Esophagus (tissue), 2 donors: ENCODE results near the gene ZNF419. TPM values are rescaled to one million over a fixed set of nuclear protein-coding genes. Genes with fewer than 3 reads are reported as not detected.
A peak's percentile ranks its signal among the peaks of the same experiment; 100 is the strongest.
"Not testable (repeated sequence)": the region's sequence is repeated elsewhere in the genome, so short reads cannot be mapped to it uniquely, and the experiment has no call there.

ENCODE experiments used
- H3K27ac ChIP-seq, 2 donors: one replicate each; pipeline ENCODE4 v1.5.1; 2013; ENCODE audit warnings: low read depth in 2 of 2, mild to moderate bottlenecking in 2 of 2, inconsistent platforms in 1 of 2, low read length in 1 of 2, moderate library complexity in 1 of 2
- H3K27me3 ChIP-seq, 2 donors: one replicate each; pipeline ENCODE4 v1.6.1; 2013; ENCODE audit warnings: low read length in 2 of 2, control low read depth in 1 of 2, mild to moderate bottlenecking in 1 of 2; ENCODE audit not compliant: insufficient read depth in 2 of 2, control insufficient read depth in 1 of 2
- H3K36me3 ChIP-seq, 2 donors: one replicate each; pipeline ENCODE4 v1.6.1; 2013; ENCODE audit warnings: low read length in 1 of 2; ENCODE audit not compliant: control insufficient read depth in 2 of 2, insufficient read depth in 2 of 2
- H3K4me1 ChIP-seq, 2 donors: one replicate each; pipeline ENCODE4 v1.6.1; 2013; ENCODE audit warnings: low read length in 1 of 2; ENCODE audit not compliant: control insufficient read depth in 2 of 2, insufficient read depth in 2 of 2
- H3K4me3 ChIP-seq, 2 donors: one replicate each; pipeline ENCODE4 v1.5.1; 2013; ENCODE audit warnings: low read length in 2 of 2, mild to moderate bottlenecking in 2 of 2, low read depth in 1 of 2, moderate library complexity in 1 of 2
- H3K9me3 ChIP-seq, 2 donors: one replicate each; pipeline ENCODE4 v1.6.1; 2013; ENCODE audit warnings: mild to moderate bottlenecking in 2 of 2, low read depth in 1 of 2, low read length in 1 of 2, moderate library complexity in 1 of 2; ENCODE audit not compliant: control insufficient read depth in 2 of 2, insufficient read depth in 1 of 2
- WGBS, 2 donors: extraction: QIAGEN DNeasy Blood & Tissue Kit; methylation state at CpG; one replicate each; pipeline ENCODE4 v1.1.7; 2013; 5-methylcytosine and 5-hydroxymethylcytosine counted together
- polyA plus RNA-seq, 2 donors: library from polyadenylated mRNA; stranded (reverse); fragments of 200-250 nt; gene quantifications; one replicate each; pipeline ENCODE4 v1.2.3, GENCODE V29; 2013
- donor health status: healthy with polysubstance abuse.
- donor health status: Bipolar disorder and iron deficiency.

Gene ZNF419
- polyA plus RNA-seq = 1 to 10 TPM; 2.9 to 3.6 TPM

DNA sequence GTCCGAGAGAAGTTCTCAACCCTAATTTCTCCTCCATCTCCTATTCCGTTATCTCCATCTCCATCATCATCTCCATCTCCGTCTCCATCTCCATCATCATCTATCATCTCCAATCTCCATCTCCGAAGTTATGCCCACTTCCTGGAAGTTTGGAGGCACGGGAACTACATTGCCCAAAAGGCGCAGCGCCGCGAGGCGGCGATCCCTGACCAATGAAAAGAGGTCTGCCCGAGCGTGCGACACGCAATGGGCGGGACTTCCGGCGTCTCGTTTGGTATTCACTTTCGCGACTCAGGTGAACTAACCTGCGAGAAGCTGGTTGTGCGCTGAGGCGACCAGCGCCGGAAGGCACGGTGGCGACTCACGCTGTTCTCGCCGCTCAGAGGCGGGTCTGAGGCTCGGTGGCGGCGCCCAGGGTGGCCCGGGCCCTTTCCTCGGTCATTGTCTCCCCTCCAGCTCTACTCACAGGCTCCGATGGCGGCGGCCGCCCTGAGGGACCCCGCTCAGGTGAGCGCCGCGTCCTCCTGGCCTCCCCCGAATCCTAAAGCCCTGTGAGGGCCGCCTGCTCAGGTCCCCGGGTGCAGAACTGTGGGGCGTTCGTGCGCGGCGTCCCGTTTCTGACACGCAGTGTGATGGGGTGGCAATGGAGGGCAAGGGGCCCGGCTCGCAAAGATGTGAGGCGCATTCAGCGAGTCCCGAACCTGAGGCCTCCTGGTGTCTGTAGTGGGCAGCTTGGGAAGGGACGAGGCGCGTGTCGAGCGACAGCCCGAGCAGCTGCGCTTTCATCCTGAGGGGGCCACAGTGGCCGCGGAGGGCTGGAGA, at the start of gene ZNF419:
ZNF419 (plus strand) TSS at position 274 of the 822 bp plus-strand sequence; CDS start at position 475, 201 bp downstream.
- H3K36me3 ChIP-seq = peaks cover 8 to 12% of the 10 kb centered on the region in 2 donors
- WGBS, 2 donors = 1 to 2% methylated on average over 57 to 59 of the region's 69 CpGs
- H3K4me1 ChIP-seq, H3K27me3 ChIP-seq: not testable (repeated sequence)
- peaks cover 6 to 16% of the 10 kb centered on the region in 2 donors for H3K9me3 ChIP-seq
- H3K27ac ChIP-seq = peak within 1 kb of the TSS; percentile 62 to 92
- peak within 1 kb of the TSS; percentile 77 to 97 for H3K4me3 ChIP-seq

DNA sequence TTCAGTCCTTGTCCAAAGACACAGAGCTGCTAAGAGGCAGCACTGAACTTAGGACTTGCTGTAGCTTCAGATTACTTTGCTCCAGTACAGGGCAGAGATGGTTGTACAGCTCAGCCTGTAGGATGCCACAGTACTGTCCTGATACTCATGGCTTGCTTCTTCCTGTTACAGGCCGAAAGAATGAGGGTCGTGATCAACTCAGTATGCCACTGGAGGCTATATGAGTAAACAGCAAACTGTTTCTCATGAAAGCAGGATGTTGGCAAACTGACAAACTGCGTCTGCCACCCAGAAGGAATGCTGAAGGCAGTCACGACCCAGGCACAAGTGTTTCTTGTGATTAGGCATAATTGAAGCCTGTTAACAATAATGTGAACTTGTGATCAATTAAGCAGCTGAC, 49.6 kb upstream of the ZNF419 start:
- 78 to 81% methylated on average over 4 of the region's 4 CpGs for WGBS, 2 donors
- Histone ChIP-seq H3K27ac (no peak overlapping the region), H3K9me3 (peaks cover 15 to 34% of the 10 kb centered on the region in 2 donors), H3K36me3 (peaks cover 4 to 13% of the 10 kb centered on the region in 2 donors), H3K4me1 (peaks cover 0 to 3% of the 10 kb centered on the region in 2 donors), H3K27me3 (no peaks in the 10 kb centered on the region), H3K4me3 (no peak overlapping the region)

DNA sequence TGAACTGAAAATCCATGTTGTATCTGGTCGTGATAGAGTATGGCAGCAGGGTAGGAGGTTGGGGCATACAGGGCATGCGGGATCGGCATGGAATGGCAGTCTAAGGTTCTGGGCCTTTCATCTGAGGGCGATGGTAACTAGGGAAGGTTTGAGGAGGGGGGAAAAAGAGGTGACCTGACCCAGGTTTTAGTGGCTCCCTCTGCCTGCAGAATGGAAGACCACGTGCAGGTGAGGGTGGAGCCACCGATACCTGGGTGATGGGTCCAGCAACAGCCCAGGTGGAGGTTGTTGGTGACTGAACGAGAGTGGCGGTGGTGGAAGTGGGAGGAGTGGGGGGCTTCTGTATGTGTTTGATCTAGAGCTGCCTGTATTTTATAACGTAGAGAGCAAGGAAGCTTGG, 48.6 kb upstream of the ZNF419 start:
- no peak overlapping the region for H3K4me3 ChIP-seq
- 88 to 89% methylated on average over 9 of the region's 9 CpGs for WGBS, 2 donors
- H3K27me3 ChIP-seq = no peaks in the 10 kb centered on the region
- H3K9me3 ChIP-seq = peaks cover 19 to 44% of the 10 kb centered on the region in 2 donors
- H3K4me1 ChIP-seq = peaks cover 0 to 3% of the 10 kb centered on the region in 2 donors
- H3K27ac ChIP-seq = no peak overlapping the region
- peaks cover 8 to 22% of the 10 kb centered on the region in 2 donors for H3K36me3 ChIP-seq

DNA sequence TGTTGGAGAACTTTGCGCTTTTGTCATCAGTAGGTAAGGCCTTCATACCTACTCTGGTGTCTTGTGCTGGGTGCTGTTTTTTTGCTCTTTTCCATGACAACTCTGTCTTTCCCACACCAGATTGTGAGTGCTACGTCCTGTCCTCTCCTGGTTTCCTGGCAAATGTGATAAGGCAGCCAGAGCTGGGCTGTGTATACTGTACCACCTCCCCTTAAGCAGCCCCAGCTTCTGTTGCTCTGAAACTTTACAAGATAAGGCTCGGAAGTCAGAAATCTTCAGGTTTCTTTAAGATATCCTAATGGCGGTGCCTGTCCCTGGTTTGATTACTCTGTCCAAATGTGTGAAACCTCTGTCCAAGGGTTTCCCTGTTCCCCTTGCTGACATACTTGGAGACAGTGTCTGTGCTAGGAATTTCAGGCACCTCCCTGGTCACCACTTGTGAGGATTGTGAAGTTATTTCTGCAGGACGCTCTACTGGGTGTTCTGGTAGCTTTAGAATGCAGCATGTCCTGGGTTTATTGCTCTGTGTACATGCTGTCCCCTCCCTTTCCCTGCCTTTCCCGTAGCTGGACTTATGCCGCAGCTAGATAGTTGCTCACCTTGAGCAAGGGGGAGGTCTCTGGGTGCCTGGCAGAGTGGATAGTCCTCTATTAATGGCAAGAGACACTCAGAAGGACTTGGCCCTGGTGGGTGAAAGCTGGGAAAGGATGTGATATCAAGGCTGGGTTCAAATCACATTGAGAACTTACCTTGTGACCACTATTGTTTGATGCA, 45.4 kb upstream of the ZNF419 start:
- Histone ChIP-seq H3K27me3 (no peaks in the 10 kb centered on the region), H3K4me1 (no peaks in the 10 kb centered on the region), H3K9me3 (peaks cover 19 to 53% of the 10 kb centered on the region in 2 donors), H3K4me3 (no peak overlapping the region), H3K27ac (no peak overlapping the region), H3K36me3 (peaks cover 8 to 29% of the 10 kb centered on the region in 2 donors)
- 80 to 96% methylated on average over 6 to 7 of the region's 7 CpGs for WGBS, 2 donors

DNA sequence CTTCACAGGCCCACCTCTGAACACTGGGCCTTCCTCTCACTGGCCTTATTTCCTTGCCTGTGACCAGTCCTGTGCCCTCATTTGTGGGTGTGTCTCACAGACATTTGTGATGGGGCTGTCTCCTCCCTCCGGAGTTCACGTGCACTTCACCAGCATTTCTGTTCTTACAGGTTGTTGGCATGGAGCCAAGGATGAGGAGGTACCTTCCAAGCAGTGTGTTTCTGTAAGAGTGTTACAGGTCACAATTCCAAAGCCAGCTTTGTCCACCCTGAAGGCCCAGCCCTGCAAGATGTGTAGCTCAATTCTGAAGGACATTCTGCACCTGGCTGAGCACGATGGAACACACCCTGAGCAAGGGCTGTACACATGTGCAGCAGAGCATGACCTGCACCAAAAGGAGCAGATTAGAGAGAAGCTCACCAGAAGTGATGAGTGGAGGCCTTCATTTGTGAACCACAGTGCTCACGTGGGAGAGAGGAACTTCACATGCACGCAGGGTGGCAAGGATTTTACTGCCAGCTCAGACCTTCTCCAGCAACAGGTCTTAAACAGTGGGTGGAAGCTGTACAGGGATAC, 44.3 kb upstream of the ZNF419 start:
- no peaks in the 10 kb centered on the region for H3K27me3 ChIP-seq
- WGBS, 2 donors = 68 to 75% methylated on average over 5 of the region's 5 CpGs
- H3K36me3 ChIP-seq = peaks cover 8 to 29% of the 10 kb centered on the region in 2 donors
- peaks cover 19 to 48% of the 10 kb centered on the region in 2 donors for H3K9me3 ChIP-seq
- no peak overlapping the region for H3K4me3 ChIP-seq
- H3K4me1 ChIP-seq = no peaks in the 10 kb centered on the region
- H3K27ac ChIP-seq = no peak overlapping the region

DNA sequence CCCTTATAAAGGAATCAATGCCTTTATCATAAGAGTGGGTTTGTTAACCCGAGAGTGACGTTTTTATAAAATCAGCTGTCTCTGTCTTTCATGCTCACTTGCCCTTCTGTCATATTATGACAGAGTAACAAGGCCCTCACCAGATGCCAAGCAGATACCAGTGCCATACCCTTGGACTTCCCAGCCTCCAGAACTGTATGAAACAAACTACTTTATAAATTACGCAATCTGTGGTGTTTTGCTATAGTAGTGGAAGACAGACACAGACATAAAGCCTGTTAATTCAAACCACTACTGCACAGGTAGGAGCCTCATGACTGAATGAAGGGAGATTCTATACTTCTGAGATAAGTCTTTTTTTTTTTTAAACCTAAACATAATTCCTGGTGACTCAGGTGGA, 35.2 kb upstream of the ZNF419 start:
- peaks cover 0 to 2% of the 10 kb centered on the region in 2 donors for H3K36me3 ChIP-seq
- no peaks in the 10 kb centered on the region for H3K4me1 ChIP-seq
- H3K27me3 ChIP-seq = no peaks in the 10 kb centered on the region
- no peak overlapping the region for H3K27ac ChIP-seq
- no peak overlapping the region for H3K4me3 ChIP-seq
- 94 to 98% methylated on average over 3 of the region's 3 CpGs for WGBS, 2 donors
- peaks cover 5 to 13% of the 10 kb centered on the region in 2 donors for H3K9me3 ChIP-seq

DNA sequence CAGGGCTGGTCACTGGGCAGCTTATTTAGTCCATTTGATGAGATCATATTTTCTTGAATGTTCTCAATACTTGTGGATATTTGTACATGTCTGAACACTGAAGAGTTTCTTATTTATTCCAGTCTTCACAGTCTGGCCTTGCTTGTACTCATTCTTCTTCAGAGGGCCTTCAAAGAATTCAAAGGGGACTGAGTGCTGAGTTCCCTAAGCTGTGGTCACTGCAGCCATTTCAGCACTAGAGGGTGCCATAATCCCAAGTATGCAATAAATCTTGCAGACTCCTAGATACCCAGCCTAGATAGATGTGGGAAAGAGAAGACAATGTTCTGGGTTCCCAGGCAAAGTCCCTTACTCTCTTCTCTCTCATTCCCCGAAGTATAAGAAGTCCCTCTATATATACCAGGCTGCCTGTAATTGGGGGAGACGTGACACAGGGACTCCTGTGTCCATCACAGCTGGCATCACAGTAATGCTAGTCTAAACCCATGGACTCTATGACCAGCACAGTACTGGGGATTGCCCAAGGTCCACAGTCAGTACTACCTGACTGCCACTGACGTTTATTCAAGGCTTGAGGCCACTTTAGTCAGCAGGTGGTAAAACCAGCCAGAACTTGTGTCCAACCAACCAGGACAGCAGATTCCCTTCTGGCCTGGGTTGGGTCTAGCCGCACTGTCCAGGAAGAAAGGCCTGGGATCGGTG, 21.7 kb upstream of the ZNF419 start:
- WGBS, 2 donors = 75 to 81% methylated on average over 5 of the region's 5 CpGs
- peaks cover 0 to 3% of the 10 kb centered on the region in 2 donors for H3K36me3 ChIP-seq
- H3K4me1 ChIP-seq = no peaks in the 10 kb centered on the region
- H3K9me3 ChIP-seq = peaks cover 8 to 14% of the 10 kb centered on the region in 2 donors
- H3K4me3 ChIP-seq = no peak overlapping the region
- no peak overlapping the region for H3K27ac ChIP-seq
- no peaks in the 10 kb centered on the region for H3K27me3 ChIP-seq

DNA sequence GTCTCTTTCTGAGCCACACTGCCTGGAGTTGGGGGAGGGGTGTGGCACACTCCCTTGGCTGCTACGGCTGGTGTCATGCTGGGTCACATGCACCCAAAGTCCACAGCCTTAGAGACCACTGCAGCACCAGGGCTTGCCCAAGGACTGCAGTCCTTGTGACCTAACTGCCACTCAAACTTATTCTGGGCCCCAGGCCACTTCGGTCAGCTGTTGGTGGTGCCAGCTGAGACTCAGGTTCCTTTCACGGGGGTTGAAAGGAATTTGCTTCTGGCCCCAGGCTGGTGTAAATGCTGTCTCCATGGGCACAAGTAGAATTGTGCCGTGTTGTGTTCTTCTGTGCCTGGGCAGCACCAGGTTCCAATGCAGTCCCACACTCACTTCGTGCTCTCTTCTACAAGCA, 21.1 kb upstream of the ZNF419 start:
- Histone ChIP-seq H3K27ac (no peak overlapping the region), H3K36me3 (peaks cover 0 to 3% of the 10 kb centered on the region in 2 donors), H3K4me3 (no peak overlapping the region), H3K9me3 (peaks cover 8 to 14% of the 10 kb centered on the region in 2 donors), H3K27me3 (no peaks in the 10 kb centered on the region), H3K4me1 (no peaks in the 10 kb centered on the region)
- WGBS, 2 donors = 96 to 99% methylated on average over 5 of the region's 5 CpGs

DNA sequence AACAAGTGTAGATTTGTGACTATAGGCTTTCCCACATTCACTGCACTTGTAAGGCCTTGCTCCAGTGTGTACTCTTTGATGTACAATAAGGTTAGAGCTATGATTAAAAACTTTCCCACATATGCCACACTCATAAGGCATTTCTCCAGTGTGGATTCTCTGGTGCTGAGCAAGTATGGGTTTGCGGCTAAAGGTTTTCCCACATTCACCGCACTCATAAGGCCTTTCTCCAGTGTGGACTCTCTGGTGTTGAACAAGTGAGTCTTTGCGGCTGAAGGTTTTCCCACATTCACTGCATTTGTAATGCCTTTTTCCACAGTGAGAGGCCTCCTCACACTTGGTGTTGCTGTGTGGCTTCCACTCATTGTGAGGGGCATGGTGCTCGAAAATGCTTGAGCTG, 13.9 kb upstream of the ZNF419 start:
- peaks cover 22 to 25% of the 10 kb centered on the region in 2 donors for H3K36me3 ChIP-seq
- H3K4me1 ChIP-seq = no peaks in the 10 kb centered on the region
- no peak overlapping the region for H3K4me3 ChIP-seq
- no peak overlapping the region for H3K27ac ChIP-seq
- 96 to 99% methylated on average over 4 of the region's 4 CpGs for WGBS, 2 donors
- no peaks in the 10 kb centered on the region for H3K27me3 ChIP-seq
- peaks cover 18 to 46% of the 10 kb centered on the region in 2 donors for H3K9me3 ChIP-seq
